Calu3 (cell line): ENCODE measurements around the gene UBE2G1. TPM values are rescaled to one million over a fixed set of nuclear protein-coding genes. Genes with fewer than 3 reads are reported as not detected.

ENCODE experiments used
- BruUV-seq: library from RNA; stranded (reverse); fragments of 400-500 nt; replicated peaks from 2 replicates; lab custom pipeline; 2021; lab: Mats Ljungman, UMichigan
- CTCF ChIA-PET: fragments of 300-600 bp; sonication (Branson Sonifier 250); formaldehyde crosslinking; loops from one replicate; lab custom pipeline; 2022; ENCODE audit warnings: antibody characterized with exemption; lab: Charles Lee
- DNase-seq: peaks from one replicate; pipeline ENCODE4 v3.0.0; 2022
- H3K27ac Mint-ChIP-seq: one replicate; pipeline ENCODE4 v1.8.0; 2022; ENCODE audit warnings: mixed read lengths; ENCODE audit not compliant: unreplicated experiment
- H3K27me3 Mint-ChIP-seq: one replicate; pipeline ENCODE4 v1.8.0; 2022; ENCODE audit warnings: mixed read lengths; ENCODE audit not compliant: unreplicated experiment
- H3K36me3 Mint-ChIP-seq: one replicate; pipeline ENCODE4 v1.8.0; 2022; ENCODE audit warnings: mild to moderate bottlenecking, moderate library complexity, mixed read lengths; ENCODE audit not compliant: insufficient read depth, unreplicated experiment
- H3K4me1 Mint-ChIP-seq: one replicate; pipeline ENCODE4 v1.8.0; 2022; ENCODE audit warnings: mild to moderate bottlenecking, low read depth, mixed read lengths; ENCODE audit not compliant: unreplicated experiment
- H3K4me3 Mint-ChIP-seq: one replicate; pipeline ENCODE4 v1.8.0; 2022; ENCODE audit warnings: mild to moderate bottlenecking, low read depth, moderate library complexity, mixed read lengths; ENCODE audit not compliant: unreplicated experiment
- H3K9me3 Mint-ChIP-seq: one replicate; pipeline ENCODE4 v1.8.0; 2022; ENCODE audit warnings: low read depth, mixed read lengths; ENCODE audit not compliant: unreplicated experiment
- intact Hi-C: fragments of 100-400 bp; cut with micrococcal nuclease; formaldehyde crosslinking; loops from one replicate; pipeline ENCODE4 v1.10.0; 2022; ENCODE audit not compliant: unreplicated experiment
- total RNA-seq: library from RNA; stranded (reverse); gene quantifications from 2 replicates; pipeline ENCODE4 v1.2.3, GENCODE V29; 2022
- TF ChIP-seq, protein P1 (sequence below): fragments of 200-600 bp; IDR thresholded peaks from one replicate; pipeline ENCODE4 v1.8.0; 2022; ENCODE audit warnings: antibody characterized with exemption; ENCODE audit not compliant: unreplicated experiment

UBE2G1 gene
- total RNA-seq, 1 experiment from 2014 or later = 52.0 TPM

DNA sequence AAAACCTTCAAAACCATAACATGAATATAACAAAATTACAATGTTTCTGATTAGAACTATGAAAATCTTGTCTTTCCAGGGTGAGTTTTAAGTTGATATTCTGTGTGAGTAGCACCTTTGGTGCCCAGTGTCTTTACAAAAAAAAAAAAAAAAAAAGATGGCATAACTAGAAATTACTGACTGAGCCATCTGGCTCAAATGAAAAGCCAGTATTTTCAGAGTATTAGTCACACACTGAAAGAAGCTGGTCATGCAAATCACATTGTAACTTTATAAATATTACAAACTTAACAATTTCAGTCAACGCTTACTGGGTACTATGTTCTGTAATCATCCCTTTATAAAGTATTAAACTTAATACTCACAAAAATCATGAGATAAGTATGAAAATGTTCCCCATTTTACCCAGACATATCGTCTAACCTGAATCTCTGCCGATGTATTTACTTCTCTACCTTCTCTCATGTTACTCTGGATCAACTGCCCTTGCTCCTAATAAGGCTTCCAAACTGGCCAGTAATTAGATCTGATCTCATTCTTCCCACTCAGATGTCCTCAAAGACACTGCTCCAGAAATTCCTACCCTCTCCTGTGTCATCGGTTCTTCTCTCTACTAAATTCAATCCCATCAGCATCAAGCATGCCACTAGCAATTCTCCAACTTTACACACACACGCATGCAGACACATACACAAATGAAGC lies 25.4 kb downstream of the UBE2G1 start:
- CTCF ChIA-PET = no interaction called here
- Mint-ChIP-seq H3K36me3 (peaks cover 5% of the 10 kb centered on the region), H3K27ac (no peak overlapping the region), H3K9me3 (no peaks in the 10 kb centered on the region), H3K4me1 (peaks cover 12% of the 10 kb centered on the region), H3K4me3 (no peak overlapping the region), H3K27me3 (no peaks in the 10 kb centered on the region)
- DNase-seq = no peak
- BruUV-seq = no TSS peak
- intact Hi-C loops = no loop called here
- TF ChIP-seq, protein P1, sequence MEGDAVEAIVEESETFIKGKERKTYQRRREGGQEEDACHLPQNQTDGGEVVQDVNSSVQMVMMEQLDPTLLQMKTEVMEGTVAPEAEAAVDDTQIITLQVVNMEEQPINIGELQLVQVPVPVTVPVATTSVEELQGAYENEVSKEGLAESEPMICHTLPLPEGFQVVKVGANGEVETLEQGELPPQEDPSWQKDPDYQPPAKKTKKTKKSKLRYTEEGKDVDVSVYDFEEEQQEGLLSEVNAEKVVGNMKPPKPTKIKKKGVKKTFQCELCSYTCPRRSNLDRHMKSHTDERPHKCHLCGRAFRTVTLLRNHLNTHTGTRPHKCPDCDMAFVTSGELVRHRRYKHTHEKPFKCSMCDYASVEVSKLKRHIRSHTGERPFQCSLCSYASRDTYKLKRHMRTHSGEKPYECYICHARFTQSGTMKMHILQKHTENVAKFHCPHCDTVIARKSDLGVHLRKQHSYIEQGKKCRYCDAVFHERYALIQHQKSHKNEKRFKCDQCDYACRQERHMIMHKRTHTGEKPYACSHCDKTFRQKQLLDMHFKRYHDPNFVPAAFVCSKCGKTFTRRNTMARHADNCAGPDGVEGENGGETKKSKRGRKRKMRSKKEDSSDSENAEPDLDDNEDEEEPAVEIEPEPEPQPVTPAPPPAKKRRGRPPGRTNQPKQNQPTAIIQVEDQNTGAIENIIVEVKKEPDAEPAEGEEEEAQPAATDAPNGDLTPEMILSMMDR = no peak

DNA sequence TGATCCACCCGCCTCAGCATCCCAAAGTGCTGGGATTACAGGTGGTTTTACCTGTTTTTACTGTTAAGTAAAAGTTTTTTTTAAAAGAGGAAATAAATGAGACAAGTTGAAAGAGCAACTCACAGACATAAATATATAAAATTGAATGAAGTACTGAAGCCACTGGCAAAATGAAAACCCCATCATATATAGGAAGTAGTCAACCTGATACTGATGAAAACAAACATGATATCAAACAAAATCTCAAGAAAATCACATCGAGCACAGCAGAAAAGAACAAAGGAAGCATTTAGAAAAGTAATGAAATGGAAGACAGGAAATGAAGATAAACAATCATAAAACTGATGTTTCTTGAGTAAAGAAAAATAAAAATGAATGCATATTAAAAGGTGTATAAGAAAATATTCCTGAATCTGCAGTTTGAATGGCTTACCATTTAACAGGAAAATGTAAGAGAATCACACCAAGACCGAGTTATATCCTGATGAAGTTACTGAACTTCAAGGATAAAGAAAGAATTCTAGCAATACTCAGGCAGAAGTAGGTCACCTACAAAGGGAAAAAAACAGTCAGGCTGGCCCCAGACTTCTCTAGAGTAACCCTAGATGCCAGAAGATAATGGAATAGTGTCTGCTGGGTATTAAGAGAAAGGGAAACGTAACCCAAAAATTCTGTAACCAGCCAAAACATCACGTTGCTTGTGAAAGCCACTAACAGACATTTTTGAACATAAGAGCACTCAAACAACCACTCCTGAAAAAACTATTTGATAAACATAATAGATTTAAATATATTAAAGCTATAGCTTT lies 31.5 kb downstream of the UBE2G1 start:
- Mint-ChIP-seq H3K9me3 (no peaks in the 10 kb centered on the region), H3K27ac (peak overlapping the region; percentile 46), H3K36me3 (peaks cover 5% of the 10 kb centered on the region), H3K4me3 (no peak overlapping the region), H3K4me1 (peaks cover 38% of the 10 kb centered on the region), H3K27me3 (no peaks in the 10 kb centered on the region)
- TF ChIP-seq, protein P1 = no peak
- intact Hi-C loops = no loop called here
- CTCF ChIA-PET = no interaction called here
- BruUV-seq = no TSS peak
- DNase-seq = no peak

DNA sequence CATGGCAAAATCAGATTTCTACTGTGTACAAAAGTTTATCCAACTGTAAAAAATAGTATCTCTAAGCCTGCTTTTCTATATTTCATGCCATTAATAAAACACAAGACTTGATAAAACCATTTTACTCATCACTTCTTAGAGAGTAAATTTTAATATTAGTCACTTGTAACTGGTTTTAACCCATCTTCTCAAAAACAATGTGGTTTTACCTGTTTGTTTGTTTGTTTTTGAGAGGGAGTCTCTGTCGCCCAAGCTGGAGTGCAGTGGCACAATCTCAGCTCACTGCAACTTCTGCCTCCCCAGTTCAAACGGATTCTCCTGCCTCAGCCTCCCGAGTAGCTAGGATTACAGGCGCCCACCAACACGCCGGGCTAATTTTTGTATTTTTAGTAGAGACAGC lies 32.1 kb downstream of the UBE2G1 start:
- intact Hi-C loops = no loop called here
- DNase-seq = no peak
- no peaks in the 10 kb centered on the region for H3K9me3 Mint-ChIP-seq
- no peak overlapping the region for H3K4me3 Mint-ChIP-seq
- H3K36me3 Mint-ChIP-seq = peaks cover 5% of the 10 kb centered on the region
- H3K4me1 Mint-ChIP-seq = peaks cover 41% of the 10 kb centered on the region
- H3K27me3 Mint-ChIP-seq = no peaks in the 10 kb centered on the region
- no TSS peak for BruUV-seq
- CTCF ChIA-PET = no interaction called here
- TF ChIP-seq, protein P1 = no peak
- H3K27ac Mint-ChIP-seq = peak overlapping the region; percentile 46

DNA sequence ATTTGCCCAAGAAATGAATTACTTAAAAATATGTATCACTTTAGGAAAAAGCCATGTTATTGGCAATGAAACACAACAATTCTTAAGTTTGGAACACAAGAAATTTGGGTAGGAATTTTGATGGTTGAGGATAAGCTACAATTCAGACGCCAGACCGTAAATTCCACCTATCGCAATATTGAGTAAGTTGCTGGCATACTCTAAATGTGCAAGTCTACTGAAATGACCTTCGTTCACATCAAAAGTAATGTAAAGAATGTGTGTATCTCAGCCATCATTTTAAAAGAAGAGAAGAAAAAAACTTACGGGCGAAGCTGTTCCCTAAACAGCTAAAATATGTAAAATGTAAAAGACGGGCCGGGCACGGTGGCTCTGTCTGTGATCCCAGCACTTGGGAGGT lies 33.4 kb downstream of the UBE2G1 start:
- H3K4me1 Mint-ChIP-seq = peaks cover 44% of the 10 kb centered on the region

More for the DNA sequence above, 33.4 kb downstream of the UBE2G1 start:
- no TSS peak for BruUV-seq
- Mint-ChIP-seq H3K9me3 (no peaks in the 10 kb centered on the region), H3K36me3 (peaks cover 5% of the 10 kb centered on the region), H3K27me3 (no peaks in the 10 kb centered on the region), H3K4me3 (no peak overlapping the region), H3K27ac (no peak overlapping the region)
- intact Hi-C loops = no loop called here
- DNase-seq = no peak
- TF ChIP-seq, protein P1 = no peak
- CTCF ChIA-PET = no interaction called here
